ENCODE data around the gene ZNF827. TPM values are rescaled to one million over a fixed set of nuclear protein-coding genes. Genes with fewer than 3 reads are reported as not detected.

ZNF827 gene
- total RNA-seq, 1 experiment from 2014 or later: 22.4 TPM

DNA sequence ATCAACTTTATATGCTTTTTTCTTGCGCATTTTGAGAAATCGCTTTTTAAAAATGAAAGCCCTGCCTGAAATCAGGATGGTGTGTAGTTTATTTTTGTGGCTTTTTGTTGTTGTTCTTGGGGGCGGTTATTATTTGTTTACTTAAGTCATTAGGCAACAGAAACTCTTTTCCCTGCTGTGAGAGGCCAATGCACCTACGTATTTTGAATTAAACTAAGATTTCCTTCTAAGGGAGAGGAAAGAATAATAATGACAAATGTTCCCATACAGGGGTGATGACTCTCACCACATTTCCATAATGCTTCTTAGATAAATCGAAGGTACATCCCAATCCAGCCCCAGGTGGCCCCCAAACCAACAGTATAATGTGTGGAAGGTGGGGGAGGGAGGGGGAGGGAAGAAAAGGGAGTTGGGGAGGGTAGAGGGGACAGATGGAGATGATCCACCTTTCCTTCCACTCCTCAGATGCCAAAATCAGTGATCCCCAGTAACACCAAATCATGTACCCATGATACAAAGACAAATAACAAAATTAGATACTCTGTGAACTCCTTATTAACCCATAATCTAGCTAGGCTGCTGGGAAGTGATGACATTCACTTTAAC is 39.6 kb downstream of the ZNF827 start:
- H3K9me3 ChIP-seq (ENCODE audit: insufficient read depth, low read depth): no peaks in the 10 kb centered on the region
- H3K4me3 ChIP-seq: no peak overlapping the region
- intact Hi-C loops (cut with micrococcal nuclease; ENCODE audit: unreplicated experiment): no loop called here
- H3K4me1 ChIP-seq (replicated peaks; ENCODE audit: insufficient read depth): no peaks in the 10 kb centered on the region
- TF ChIP-seq EZH2 (IDR thresholded peaks at IDR 0.05; ENCODE audit: low read depth): no peak
- TF ChIP-seq, protein P1, sequence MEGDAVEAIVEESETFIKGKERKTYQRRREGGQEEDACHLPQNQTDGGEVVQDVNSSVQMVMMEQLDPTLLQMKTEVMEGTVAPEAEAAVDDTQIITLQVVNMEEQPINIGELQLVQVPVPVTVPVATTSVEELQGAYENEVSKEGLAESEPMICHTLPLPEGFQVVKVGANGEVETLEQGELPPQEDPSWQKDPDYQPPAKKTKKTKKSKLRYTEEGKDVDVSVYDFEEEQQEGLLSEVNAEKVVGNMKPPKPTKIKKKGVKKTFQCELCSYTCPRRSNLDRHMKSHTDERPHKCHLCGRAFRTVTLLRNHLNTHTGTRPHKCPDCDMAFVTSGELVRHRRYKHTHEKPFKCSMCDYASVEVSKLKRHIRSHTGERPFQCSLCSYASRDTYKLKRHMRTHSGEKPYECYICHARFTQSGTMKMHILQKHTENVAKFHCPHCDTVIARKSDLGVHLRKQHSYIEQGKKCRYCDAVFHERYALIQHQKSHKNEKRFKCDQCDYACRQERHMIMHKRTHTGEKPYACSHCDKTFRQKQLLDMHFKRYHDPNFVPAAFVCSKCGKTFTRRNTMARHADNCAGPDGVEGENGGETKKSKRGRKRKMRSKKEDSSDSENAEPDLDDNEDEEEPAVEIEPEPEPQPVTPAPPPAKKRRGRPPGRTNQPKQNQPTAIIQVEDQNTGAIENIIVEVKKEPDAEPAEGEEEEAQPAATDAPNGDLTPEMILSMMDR (conservative IDR thresholded peaks at IDR 0.05): no peak
- DNase-seq: no peak
- no peaks in the 10 kb centered on the region for H3K9me2 ChIP-seq (ENCODE audit: insufficient read depth)
- H3K79me2 ChIP-seq (ENCODE audit: low read depth): no peaks in the 10 kb centered on the region
- H4K20me1 ChIP-seq (ENCODE audit: insufficient read depth): no peaks in the 10 kb centered on the region
- POLR2A ChIA-PET (ENCODE audit: unreplicated experiment): no interaction called here
- H3K36me3 ChIP-seq (ENCODE audit: low read depth): no peaks in the 10 kb centered on the region
- no peak overlapping the region for H3K4me2 ChIP-seq
- no TSS peak for BruUV-seq (replicated peaks)
- H3K27ac ChIP-seq: no peak overlapping the region
- CTCF ChIA-PET: no interaction called here
- no peaks in the 10 kb centered on the region for H3K27me3 ChIP-seq (ENCODE audit: insufficient read depth, low read depth)
- no peak overlapping the region for H2AFZ ChIP-seq
- H3F3A ChIP-seq (ENCODE audit: insufficient read depth, low read depth): no peaks in the 10 kb centered on the region

DNA sequence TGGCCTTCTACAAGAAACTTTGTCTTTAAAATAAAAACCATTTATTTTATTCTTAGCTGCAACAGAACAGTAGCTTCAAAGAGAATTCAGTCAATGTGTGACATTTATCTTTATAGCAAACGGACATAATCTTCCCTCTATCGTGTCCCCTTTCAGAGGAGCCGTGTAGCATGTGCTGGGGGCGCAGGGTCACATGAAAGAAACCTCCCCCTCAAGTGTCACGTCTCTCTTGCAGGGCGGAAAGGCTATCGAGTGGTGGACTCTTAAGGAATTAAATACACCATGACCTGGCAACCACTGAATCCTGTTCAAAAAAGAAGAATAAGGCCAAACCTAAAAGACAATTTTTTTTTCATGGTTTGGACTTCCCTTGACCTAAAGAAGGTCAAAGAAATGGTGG is 40.2 kb downstream of the ZNF827 start:
- TF ChIP-seq EZH2 (IDR thresholded peaks at IDR 0.05; ENCODE audit: low read depth): no peak
- TF ChIP-seq, protein P1 (conservative IDR thresholded peaks at IDR 0.05): no peak
- CTCF ChIA-PET: no interaction called here
- POLR2A ChIA-PET (ENCODE audit: unreplicated experiment): interaction anchor here (0.6 kb wide), 1 partner anchor 120 kb away, joined by 7 read pairs; no protein-coding TSS in a partner anchor
- Histone ChIP-seq H3K36me3 (ENCODE audit: low read depth) (no peaks in the 10 kb centered on the region), H3K27me3 (ENCODE audit: insufficient read depth, low read depth) (no peaks in the 10 kb centered on the region), H3K79me2 (ENCODE audit: low read depth) (no peaks in the 10 kb centered on the region), H2AFZ (no peak overlapping the region), H3K9me2 (ENCODE audit: insufficient read depth) (no peaks in the 10 kb centered on the region), H3F3A (ENCODE audit: insufficient read depth, low read depth) (no peaks in the 10 kb centered on the region), H3K27ac (no peak overlapping the region), H3K4me2 (no peak overlapping the region), H3K9me3 (ENCODE audit: insufficient read depth, low read depth) (no peaks in the 10 kb centered on the region), H4K20me1 (ENCODE audit: insufficient read depth) (no peaks in the 10 kb centered on the region), H3K4me1 (replicated peaks; ENCODE audit: insufficient read depth) (no peaks in the 10 kb centered on the region), H3K4me3 (no peak overlapping the region)
- no TSS peak for BruUV-seq (replicated peaks)
- intact Hi-C loops (cut with micrococcal nuclease; ENCODE audit: unreplicated experiment): no loop called here
- no peak for DNase-seq

DNA sequence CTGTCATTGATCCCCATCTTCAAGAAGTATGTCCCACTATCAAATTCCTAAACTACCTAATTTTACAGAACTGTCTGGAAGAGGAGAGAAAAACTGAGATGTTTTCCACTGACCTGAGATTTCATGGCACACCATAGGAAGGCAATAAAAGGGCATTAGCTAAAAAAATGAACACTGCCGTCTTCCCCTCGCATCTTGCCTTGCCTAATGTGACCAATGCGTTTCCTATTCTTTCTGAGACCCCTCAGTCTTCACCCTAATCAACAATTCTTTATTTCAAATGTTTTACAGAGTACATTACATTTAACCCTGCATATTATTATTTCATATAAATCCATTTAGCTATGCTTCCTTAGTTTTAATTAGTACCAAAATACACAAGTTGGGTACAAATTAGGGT is 43.6 kb downstream of the ZNF827 start:
- Histone ChIP-seq H3K4me1 (replicated peaks; ENCODE audit: insufficient read depth) (no peaks in the 10 kb centered on the region), H3K79me2 (ENCODE audit: low read depth) (no peaks in the 10 kb centered on the region), H3K4me2 (no peak overlapping the region), H3F3A (ENCODE audit: insufficient read depth, low read depth) (no peaks in the 10 kb centered on the region), H3K36me3 (ENCODE audit: low read depth) (no peaks in the 10 kb centered on the region), H2AFZ (no peak overlapping the region), H3K4me3 (no peak overlapping the region), H3K9me2 (ENCODE audit: insufficient read depth) (no peaks in the 10 kb centered on the region), H3K9me3 (ENCODE audit: insufficient read depth, low read depth) (no peaks in the 10 kb centered on the region), H3K27me3 (ENCODE audit: insufficient read depth, low read depth) (no peaks in the 10 kb centered on the region), H3K27ac (no peak overlapping the region), H4K20me1 (ENCODE audit: insufficient read depth) (no peaks in the 10 kb centered on the region)
- intact Hi-C loops (cut with micrococcal nuclease; ENCODE audit: unreplicated experiment): no loop called here
- ChIA-PET CTCF (no interaction called here), POLR2A (ENCODE audit: unreplicated experiment) (no interaction called here)
- BruUV-seq (replicated peaks): no TSS peak
- TF ChIP-seq, protein P1 (conservative IDR thresholded peaks at IDR 0.05): no peak
- TF ChIP-seq EZH2 (IDR thresholded peaks at IDR 0.05; ENCODE audit: low read depth): no peak
- DNase-seq: no peak
